Stomach (tissue), 9 donors: ENCODE results near the gene GPR148. TPM values are rescaled to one million over a fixed set of nuclear protein-coding genes. Genes with fewer than 3 reads are reported as not detected.

Experiments used
- DNase-seq, 2 donors: peaks; one replicate each; pipeline versions ENCODE4 v3.0.0 to v3.0.0-alpha.2; 2013 to 2019
- H3K27ac ChIP-seq, 5 donors: fragments of 200-600 bp in 4 of 5; sonication (generic) in 4 of 5; one replicate each; pipeline ENCODE4 v1.5.1; 2013 to 2019; ENCODE audit warnings: mild to moderate bottlenecking in 1 of 5, moderate library complexity in 1 of 5
- H3K27me3 ChIP-seq, 3 donors: fragments of 200-600 bp; sonication (generic); one replicate each; pipeline ENCODE4 v1.5.1; 2017 to 2019; ENCODE audit warnings: mixed run types in 1 of 3
- H3K36me3 ChIP-seq, 4 donors: fragments of 200-600 bp; sonication (generic); 1 replicate in 3 of 4; 2 replicates in 1 of 4; pipeline ENCODE4 v1.5.1; 2016 to 2019
- H3K4me1 ChIP-seq, 4 donors: fragments of 200-600 bp; sonication (generic); one replicate each; pipeline ENCODE4 v1.5.1; 2016 to 2019
- H3K4me3 ChIP-seq, 4 donors: fragments of 200-600 bp; sonication (generic) in 3 of 4; one replicate each; pipeline ENCODE4 v1.5.1; 2016 to 2019; ENCODE audit warnings: mild to moderate bottlenecking in 1 of 4
- H3K9me3 ChIP-seq, 4 donors: fragments of 200-600 bp; sonication (generic); one replicate each; pipeline ENCODE4 v1.5.1; 2016 to 2019
- CTCF ChIP-seq, 7 experiments: fragments of 450-650 bp in 4 of 7; fragments of 200-600 bp in 3 of 7; sonication (generic) in 3 of 7; IDR thresholded peaks; one replicate each; pipeline ENCODE4 v1.5.1; 2016 to 2019; ENCODE audit warnings: antibody characterized with exemption in 7 of 7, control low read depth in 2 of 7, mild to moderate bottlenecking in 1 of 7
- EP300 ChIP-seq: sonication (generic); formaldehyde crosslinking; IDR thresholded peaks from one replicate; pipeline ENCODE4 v1.6.1; 2017; ENCODE audit warnings: antibody characterized with exemption
- POLR2A ChIP-seq, 4 donors: fragments of 450-650 bp; IDR thresholded peaks; one replicate each; pipeline ENCODE4 v1.6.1; 2016; ENCODE audit warnings: antibody characterized with exemption in 4 of 4, control low read depth in 2 of 4, mild to moderate bottlenecking in 1 of 4, moderate library complexity in 1 of 4
- POLR2AphosphoS5 ChIP-seq, 3 donors: sonication (generic); formaldehyde crosslinking; IDR thresholded peaks; one replicate each; pipeline ENCODE4 v1.6.1; 2016; ENCODE audit warnings: antibody characterized with exemption in 3 of 3
- WGBS, 5 donors: extraction: QIAGEN DNeasy Blood & Tissue Kit in 3 of 5; methylation state at CpG; one replicate each; pipeline versions ENCODE4 v1.1.5 to v1.1.7; 2013 to 2018; 5-methylcytosine and 5-hydroxymethylcytosine counted together
- intact Hi-C: fragments of 100-400 bp; cut with DNase I; formaldehyde crosslinking; loops from one replicate; pipeline ENCODE4 v1.15.1; 2023; ENCODE audit warnings: low total_unique reads
- polyA plus RNA-seq, 3 donors: library from polyadenylated mRNA; stranded (reverse); fragments of 200-250 nt; gene quantifications; one replicate each; pipeline ENCODE4 v1.2.3, GENCODE V29; 2013
- total RNA-seq, 5 donors: library from RNA; depleted of rRNA; stranded (reverse); fragments of >200 nt; gene quantifications; one replicate each; pipeline versions ENCODE4 v1.1.0 to v1.2.3, GENCODE V29; 2014 to 2016
- donor health status: healthy with polysubstance abuse.
- donor health status: Bipolar disorder and iron deficiency.
- donor health status: healthy.

GPR148 gene
- total and polyA plus RNA-seq, 8 donors = 4.1 TPM; not detected in 7

- Histone ChIP-seq H3K27me3 (peaks cover 0 to 73% (median 28%) of the 10 kb centered on the region in 3 donors), H3K4me1 (peaks cover 0 to 6% (median 2%) of the 10 kb centered on the region in 4 donors), H3K36me3 (no peaks in the 10 kb centered on the region), H3K27ac (no peak overlapping the region), H3K9me3 (no peaks in the 10 kb centered on the region), H3K4me3 (no peak overlapping the region)
- no peak for TF ChIP-seq CTCF (IDR thresholded peaks at IDR 0.05)
- no peak for TF ChIP-seq POLR2A (IDR thresholded peaks at IDR 0.05)
- no peak for TF ChIP-seq EP300
- TF ChIP-seq POLR2AphosphoS5 (IDR thresholded peaks at IDR 0.05) = no peak
- WGBS, 5 donors = 75 to 81% (median 78%) methylated on average over 14 of the region's 14 CpGs
- DNase-seq = no peak
- intact Hi-C loops = no loop called here
Observed at GRCh38 chr2:130760754-130761751, 32.2 kb downstream of the GPR148 start.

GRCh38 chr2:130762031-130762909, 33.4 kb downstream of the GPR148 start:
- TF ChIP-seq POLR2A (IDR thresholded peaks at IDR 0.05) (no peak), EP300 (no peak), POLR2AphosphoS5 (IDR thresholded peaks at IDR 0.05) (no peak), CTCF (IDR thresholded peaks at IDR 0.05) (no peak)
- intact Hi-C loops = no loop called here
- Histone ChIP-seq H3K4me1 (no peaks in the 10 kb centered on the region), H3K36me3 (no peaks in the 10 kb centered on the region), H3K27me3 (peaks cover 0 to 66% (median 15%) of the 10 kb centered on the region in 3 donors), H3K27ac (no peak overlapping the region), H3K9me3 (no peaks in the 10 kb centered on the region), H3K4me3 (no peak overlapping the region)
- DNase-seq = no peak
- 77 to 82% (median 81%) methylated on average over 18 to 37 of the region's 37 CpGs for WGBS, 5 donors

GRCh38 chr2:130762910-130763385, 34.1 kb downstream of the GPR148 start:
- no peak for TF ChIP-seq POLR2A (IDR thresholded peaks at IDR 0.05)
- no peak for TF ChIP-seq CTCF (IDR thresholded peaks at IDR 0.05)
- TF ChIP-seq POLR2AphosphoS5 (IDR thresholded peaks at IDR 0.05) = no peak
- no peak for TF ChIP-seq EP300
- H3K27me3 ChIP-seq = peaks cover 0 to 66% (median 10%) of the 10 kb centered on the region in 3 donors
- intact Hi-C loops = no loop called here
- no peak overlapping the region for H3K4me3 ChIP-seq
- no peaks in the 10 kb centered on the region for H3K4me1 ChIP-seq
- no peak for DNase-seq
- H3K27ac ChIP-seq = no peak overlapping the region
- WGBS, 5 donors = 80 to 82% (median 81%) methylated on average over 17 to 22 of the region's 22 CpGs
- H3K36me3 ChIP-seq = no peaks in the 10 kb centered on the region
- no peaks in the 10 kb centered on the region for H3K9me3 ChIP-seq

- TF ChIP-seq POLR2A (IDR thresholded peaks at IDR 0.05) = no peak
- no peak for TF ChIP-seq EP300
- no peak for TF ChIP-seq CTCF (IDR thresholded peaks at IDR 0.05)
- no peak for TF ChIP-seq POLR2AphosphoS5 (IDR thresholded peaks at IDR 0.05)
- no peaks in the 10 kb centered on the region for H3K4me1 ChIP-seq
- H3K27me3 ChIP-seq = peaks cover 0 to 66% (median 9%) of the 10 kb centered on the region in 3 donors
- no peak overlapping the region for H3K4me3 ChIP-seq
- DNase-seq = no peak
- WGBS, 5 donors = 72 to 86% (median 83%) methylated on average over 1 to 12 of the region's 12 CpGs
- no peak overlapping the region for H3K27ac ChIP-seq
- intact Hi-C loops = no loop called here
- no peaks in the 10 kb centered on the region for H3K9me3 ChIP-seq
- no peaks in the 10 kb centered on the region for H3K36me3 ChIP-seq
Observed at GRCh38 chr2:130763405-130763804, 34.5 kb downstream of the GPR148 start.
